Esophagus squamous epithelium (tissue), 4 donors: Measurements from ENCODE around the gene NCBP3.

Experiments
- POLR2A ChIP-seq, 4 donors: fragments of 450-650 bp; IDR thresholded peaks; one replicate each; pipeline ENCODE4 v1.6.1; 2017; ENCODE audit warnings: antibody characterized with exemption in 4 of 4, mild to moderate bottlenecking in 4 of 4, moderate library complexity in 3 of 4
- TF ChIP-seq, protein P1 (sequence below), 6 experiments: fragments of 450-650 bp in 4 of 6; fragments of 200-600 bp in 2 of 6; sonication (generic) in 2 of 6; IDR thresholded peaks; one replicate each; pipeline ENCODE4 v1.5.1; 2016 to 2019; ENCODE audit warnings: antibody characterized with exemption in 6 of 6, mild to moderate bottlenecking in 4 of 6, moderate library complexity in 4 of 6

DNA sequence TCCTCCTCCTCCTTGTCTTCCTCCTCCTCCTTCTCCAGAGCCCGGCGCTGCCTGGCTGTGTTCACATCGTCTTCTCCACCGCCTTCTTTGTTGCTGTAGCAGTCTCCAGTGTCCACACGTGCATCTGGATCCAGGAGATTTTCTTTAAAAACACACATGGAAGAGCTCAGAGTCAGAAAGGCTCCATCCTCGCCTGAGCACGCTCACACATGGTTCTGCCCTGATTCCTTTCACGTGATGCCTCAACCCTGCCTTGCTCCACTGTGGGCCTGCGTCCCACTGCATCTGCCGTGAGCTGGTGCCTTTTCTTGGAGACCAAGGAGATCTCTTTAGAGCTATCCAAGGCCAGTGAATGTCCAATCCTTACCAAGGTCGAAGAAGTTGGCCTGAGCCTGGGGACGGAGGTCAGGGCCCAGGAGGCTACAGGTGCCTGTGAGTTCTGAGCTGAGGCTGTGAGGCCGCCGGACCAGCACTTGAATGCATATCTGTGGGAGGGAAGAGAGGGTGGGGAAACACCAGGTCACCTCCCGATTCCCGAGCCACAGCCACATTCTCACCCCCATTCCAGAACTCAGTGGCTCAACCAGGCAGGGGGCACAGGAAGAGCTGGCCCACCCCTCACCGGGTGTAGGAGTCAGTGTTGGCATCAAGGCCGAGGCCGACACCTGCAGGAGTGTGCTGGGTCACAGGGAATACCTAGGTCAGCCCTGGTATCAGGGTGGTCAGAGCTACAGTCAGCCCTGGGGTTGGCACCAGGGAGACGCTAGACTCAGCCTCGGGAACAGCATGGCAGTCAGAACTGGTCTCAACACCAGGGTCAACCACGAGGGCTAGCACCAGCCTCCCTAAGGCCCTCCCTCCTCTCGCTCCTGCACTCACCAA, 84.8 kb downstream of the NCBP3 start:
- TF ChIP-seq, protein P1, sequence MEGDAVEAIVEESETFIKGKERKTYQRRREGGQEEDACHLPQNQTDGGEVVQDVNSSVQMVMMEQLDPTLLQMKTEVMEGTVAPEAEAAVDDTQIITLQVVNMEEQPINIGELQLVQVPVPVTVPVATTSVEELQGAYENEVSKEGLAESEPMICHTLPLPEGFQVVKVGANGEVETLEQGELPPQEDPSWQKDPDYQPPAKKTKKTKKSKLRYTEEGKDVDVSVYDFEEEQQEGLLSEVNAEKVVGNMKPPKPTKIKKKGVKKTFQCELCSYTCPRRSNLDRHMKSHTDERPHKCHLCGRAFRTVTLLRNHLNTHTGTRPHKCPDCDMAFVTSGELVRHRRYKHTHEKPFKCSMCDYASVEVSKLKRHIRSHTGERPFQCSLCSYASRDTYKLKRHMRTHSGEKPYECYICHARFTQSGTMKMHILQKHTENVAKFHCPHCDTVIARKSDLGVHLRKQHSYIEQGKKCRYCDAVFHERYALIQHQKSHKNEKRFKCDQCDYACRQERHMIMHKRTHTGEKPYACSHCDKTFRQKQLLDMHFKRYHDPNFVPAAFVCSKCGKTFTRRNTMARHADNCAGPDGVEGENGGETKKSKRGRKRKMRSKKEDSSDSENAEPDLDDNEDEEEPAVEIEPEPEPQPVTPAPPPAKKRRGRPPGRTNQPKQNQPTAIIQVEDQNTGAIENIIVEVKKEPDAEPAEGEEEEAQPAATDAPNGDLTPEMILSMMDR (IDR thresholded peaks at IDR 0.05) = no peak
- no peak for TF ChIP-seq POLR2A (IDR thresholded peaks at IDR 0.05)
